Measurements from ENCODE around the gene ZP4.

Gene ZP4, protein sequence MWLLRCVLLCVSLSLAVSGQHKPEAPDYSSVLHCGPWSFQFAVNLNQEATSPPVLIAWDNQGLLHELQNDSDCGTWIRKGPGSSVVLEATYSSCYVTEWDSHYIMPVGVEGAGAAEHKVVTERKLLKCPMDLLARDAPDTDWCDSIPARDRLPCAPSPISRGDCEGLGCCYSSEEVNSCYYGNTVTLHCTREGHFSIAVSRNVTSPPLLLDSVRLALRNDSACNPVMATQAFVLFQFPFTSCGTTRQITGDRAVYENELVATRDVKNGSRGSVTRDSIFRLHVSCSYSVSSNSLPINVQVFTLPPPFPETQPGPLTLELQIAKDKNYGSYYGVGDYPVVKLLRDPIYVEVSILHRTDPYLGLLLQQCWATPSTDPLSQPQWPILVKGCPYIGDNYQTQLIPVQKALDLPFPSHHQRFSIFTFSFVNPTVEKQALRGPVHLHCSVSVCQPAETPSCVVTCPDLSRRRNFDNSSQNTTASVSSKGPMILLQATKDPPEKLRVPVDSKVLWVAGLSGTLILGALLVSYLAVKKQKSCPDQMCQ

DNA sequence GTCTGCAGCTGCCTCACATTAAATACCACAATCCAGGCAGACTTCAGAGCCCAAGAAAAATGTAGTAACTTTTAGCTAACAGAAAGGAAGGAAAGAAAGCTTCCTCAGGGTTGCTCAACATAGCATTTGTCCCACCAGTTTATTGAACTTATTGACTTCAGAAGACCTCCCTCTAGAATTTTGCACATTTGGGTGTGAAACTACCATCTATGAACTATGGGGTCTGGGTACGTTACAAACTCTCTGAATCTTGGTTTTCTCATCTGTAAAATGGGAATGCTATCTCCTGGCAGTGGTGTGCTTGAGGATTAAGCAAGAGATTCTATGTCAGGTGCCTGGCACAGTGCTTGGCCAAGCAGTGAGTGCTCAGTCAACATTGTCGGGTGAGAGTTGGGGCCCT is at the start of gene ZP4:
ZP4 (minus strand) TSS at position 101 of the 400 bp plus-strand sequence. CDS start 287 bp downstream, outside the sequence.
- DNase-seq = no peak

DNA sequence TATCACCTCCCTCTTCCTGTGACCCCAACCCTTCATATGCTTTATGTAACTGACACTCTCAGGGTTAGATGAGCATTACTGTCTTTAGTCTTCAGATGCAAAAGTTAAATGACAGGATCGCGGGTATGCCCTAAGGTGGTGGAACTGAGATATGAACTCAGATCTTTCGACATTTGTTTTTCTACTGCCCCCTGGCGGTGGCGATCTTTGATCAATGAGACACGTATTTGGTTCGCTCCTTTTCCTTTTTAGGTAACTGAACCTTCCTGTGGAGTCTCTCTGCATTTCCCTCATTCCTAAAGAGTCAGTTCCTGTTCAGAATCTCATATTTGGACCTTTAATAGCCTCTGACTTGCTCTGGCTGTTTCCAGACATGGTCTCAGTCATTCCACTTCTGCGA is 47.8 kb upstream of the ZP4 start:
- DNase-seq = no peak

DNA sequence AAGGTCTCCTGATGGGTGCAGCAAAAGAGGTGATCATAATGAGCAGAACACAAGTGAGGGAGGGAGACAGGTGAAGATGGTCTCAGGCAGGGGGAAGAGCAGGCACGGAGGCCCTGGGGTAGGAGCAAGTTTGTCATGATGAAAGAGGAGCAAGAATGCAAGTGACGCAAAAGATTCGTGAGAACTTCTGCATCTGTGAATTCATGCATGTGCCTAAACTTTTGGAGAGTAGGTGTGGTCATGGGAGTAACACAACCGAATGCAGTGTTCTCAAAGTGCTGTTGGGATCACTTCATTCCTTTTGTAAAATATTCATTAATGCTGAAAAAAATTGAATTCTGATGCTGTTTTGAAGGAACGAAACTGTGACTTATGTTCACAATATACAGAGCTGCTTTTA is 47.3 kb upstream of the ZP4 start:
- no peak for DNase-seq

DNA sequence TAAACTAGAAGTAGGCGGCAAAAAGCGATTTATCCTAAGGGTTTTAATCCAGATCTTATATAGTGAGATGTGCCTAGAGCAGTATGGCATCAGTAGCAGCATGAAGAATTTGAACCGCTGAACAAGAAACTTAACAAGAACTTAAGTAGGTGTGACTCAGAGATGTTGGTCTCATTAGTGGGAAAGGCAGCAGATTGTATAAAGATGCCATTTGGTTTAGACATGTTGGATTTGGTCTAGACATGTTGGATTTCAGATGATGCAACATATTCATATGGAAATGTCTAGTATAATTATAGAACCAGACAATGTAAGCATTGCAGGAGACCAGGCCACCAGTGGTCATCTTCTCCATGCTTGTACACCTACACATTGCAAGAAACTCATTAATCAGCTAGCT is 42.1 kb upstream of the ZP4 start:
- DNase-seq = no peak

DNA sequence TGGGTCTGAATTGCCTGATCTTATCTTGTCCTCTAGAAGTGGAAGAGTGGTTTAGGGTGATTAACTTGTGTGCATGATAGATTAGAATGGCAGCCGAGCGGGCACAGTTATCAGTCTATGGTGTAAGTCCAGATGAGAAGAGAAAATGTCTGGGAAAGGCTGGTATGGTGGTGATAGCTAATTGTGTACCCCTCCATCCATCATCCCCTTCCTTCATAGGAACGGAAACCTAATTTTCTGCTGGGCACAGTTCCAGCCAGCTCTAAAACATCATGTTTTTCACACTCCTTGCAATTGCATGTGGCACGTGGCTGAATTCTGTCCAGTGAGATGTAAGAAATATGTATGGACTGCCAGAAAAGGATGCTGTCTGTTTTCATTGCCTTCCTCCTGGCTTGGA is 40.9 kb upstream of the ZP4 start:
- no peak for DNase-seq

DNA sequence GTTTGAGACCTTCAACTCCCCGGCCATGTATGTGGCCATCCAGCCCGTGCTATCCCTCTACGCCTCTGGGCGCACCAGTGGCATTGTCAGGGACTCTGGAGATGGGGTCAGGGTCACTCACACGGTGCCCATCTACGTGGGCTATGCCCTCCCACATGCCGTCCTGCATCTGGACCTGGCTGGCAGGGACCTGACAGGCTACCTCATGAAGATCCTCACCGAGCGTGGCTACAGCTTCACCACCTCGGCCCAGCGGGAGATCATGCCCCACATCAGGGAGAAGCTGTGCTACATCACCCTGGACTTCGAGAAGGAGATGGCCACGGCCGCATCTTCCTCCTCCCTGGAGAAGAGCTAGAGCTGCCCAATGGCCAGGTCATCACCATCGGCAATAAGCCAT is 36.5 kb upstream of the ZP4 start:
- no peak for DNase-seq

DNA sequence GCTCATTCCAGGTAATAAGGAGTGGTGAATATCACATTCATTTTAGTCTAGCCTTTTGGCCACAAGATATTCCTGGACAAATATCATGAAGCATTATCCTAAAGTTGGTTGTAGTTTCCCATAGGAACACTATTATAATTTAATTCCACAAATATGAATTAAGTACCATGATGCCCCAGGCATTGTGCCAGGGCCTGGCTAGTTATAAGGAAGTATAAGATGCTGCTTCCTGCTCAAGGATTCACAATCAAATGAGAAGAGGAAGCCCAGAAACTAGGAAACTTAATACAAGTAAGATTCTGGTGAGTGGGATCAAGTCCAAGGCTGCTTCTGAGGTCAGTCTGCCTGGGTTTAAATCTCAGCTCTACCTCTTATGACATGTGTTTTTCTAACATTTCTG is 30.6 kb upstream of the ZP4 start:
- DNase-seq = no peak

DNA sequence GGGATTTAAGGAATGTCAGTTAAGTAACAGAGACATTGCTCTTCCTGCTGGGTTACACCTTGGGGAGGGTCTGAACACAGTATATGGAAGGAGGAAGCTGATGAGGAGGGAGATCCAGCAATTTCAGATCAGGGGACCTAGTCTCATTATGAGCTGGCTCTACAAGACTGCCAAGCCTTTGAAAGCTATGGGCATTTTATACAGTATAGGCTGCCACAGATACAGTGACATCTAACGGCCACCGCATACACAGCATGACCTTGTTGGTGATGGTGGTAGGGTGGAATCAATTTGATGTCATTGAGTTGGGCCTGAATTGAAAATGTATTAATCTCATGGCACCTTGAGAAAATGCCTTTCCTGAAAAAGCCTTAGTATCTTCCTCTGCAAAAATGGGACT is 22.6 kb upstream of the ZP4 start:
- no peak for DNase-seq

DNA sequence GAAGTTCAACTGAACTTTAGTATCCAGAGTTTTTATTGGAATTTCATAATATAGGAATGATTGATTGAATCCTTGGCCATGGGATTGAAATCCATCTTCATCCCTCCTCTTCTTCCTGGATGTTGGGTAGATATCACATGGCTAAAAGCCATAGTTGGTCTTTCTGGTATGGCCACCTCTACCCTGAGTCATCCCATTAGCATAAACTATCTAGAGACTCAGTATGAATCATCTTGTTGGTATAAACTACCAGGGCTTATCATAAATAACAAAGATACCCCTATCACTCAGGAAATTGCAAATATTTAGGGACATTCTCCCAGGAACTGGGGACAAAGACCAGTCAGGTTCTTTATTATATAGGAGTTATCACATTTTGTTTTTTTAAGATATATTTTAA is 21.2 kb upstream of the ZP4 start:
- DNase-seq = no peak

DNA sequence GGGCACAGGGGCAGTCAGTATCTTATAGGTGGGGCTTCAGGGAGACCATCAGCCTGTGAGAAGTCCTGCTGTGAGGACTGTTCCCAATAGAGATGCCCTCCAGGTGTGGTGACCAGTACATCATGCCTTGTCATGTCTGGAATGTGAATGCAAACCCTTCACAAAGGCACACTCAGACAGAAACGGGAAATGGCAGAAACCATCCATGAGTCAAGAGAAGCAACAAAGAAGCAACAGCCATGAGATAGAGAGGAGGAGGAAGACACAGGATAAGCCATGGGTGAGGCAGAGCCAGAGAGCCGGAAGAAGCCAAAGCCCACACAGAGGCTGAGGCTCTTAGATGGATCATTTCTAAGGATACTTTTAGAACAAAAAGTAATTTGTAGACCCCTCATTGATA is 20.1 kb upstream of the ZP4 start:
- no peak for DNase-seq

DNA sequence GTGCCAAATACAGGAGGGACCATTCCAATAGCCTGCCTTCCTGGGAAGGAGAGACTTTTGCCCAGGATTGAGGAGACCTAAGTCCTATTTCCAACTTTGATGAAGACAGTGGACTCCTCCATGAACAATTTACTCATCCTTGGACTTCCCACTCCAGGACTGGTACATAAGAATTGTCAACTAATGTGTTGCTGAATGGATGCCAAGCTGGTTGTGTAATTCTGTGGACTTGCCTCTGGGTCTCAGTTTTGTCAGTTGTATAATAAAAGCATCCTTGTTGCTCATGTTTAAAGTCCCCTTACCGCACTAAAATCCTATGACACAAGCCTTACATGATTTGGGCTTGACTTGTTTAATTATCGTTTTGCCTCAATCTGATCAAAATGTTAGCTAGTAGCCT is 13.2 kb upstream of the ZP4 start:
- no peak for DNase-seq

DNA sequence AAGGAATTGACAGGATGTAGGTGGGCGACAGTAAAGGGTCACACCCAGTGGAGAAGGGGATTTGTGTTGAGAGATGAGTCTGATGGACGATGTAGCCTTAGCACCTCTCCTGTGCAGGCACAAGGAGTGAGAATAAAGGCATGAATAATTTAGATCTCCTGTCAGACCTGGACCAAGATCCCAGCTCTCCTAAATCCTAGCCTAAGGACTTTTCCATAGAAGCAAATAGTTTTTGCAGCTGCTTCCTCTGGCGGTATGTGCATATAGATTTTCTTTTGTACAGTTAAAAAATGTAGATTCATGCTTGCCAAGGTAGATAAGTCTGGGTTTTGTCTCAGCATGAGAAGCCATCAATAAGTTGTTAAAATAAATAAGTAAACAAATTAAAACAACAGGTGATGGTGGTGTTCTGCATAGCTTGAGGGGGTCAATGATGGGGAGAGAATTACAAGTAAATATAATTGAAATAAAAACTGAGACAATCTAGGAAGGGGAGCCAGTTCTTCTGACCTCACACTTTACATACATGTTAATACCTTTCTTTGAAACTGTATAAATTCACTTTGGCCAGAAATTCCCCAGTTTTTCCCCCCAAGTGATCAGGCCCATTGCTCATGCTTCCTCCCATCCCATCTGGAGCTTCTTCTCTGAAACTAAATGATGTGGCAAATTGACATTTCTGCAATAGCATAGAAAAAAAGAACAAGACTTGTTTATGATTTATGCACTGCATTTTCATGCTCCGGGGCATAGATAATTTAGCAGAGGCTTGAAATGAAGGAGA is 12.4 kb upstream of the ZP4 start:
- no peak for DNase-seq

DNA sequence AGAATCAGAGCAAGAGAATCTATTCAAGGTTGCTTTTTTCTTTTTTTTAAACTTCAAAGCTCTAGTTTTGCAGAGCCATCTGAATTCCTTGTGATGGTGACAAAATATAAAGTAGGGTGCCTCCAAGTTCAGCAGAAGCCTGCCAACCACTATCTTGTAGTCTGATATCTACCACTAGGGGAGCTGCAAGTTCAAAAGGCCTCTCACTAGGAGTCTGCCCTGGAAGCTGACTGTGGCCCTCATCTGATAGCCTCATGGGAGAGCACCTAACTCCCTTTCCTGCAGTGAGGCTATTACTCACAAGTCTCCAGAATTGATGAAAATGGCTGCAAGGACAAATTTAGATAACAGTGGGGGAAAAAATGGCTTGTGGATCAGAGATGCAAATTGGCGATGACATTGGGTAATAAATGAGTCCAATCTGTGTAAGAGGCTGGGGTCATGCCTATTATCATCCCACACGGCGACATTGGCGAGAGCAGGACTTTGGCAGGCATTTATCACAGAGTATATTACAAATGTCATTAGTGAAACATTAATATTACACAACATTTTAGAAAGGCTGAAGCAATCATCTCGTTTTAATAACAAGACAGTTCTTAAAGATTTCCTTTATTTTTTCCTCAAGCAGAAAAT is 10.7 kb upstream of the ZP4 start:
- no peak for DNase-seq

DNA sequence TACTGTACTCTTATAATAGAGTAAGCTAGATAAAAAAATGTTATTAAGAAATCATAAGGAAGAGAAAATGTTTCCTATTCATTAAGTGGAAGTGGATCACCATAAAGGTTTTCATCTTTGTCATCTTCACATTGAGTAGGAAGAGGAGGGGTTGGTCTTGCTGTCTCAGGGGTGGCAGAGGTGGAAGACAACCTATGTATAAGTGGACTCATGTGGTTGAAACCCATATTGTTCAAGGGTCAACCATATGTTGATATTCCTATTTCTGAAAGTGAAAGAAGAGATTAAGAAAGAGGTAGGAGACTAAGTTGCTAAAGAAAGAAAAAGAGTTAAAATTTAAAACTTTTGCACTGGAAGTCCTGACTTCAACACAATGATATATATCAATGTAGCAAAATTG is 4.9 kb upstream of the ZP4 start:
- DNase-seq = no peak

DNA sequence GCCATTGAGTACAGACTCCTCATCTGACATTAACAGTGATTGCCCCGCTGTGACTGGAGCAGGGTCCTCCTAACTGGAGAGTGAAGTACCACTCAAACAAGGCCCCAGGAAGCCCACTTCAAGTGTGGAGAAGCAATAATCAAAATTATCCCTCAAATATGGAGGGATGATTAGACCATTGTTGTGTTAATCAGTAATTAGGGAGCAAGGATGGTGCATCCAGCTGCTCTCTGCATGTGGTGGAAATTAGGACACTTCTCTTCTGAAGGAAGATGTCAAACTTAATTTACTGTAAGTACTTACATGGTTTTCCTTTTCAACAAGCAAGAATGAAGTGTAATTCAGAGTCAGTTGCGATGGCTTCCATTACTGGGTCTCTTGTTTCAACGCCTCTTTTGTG is 3.4 kb upstream of the ZP4 start:
- DNase-seq = no peak

DNA sequence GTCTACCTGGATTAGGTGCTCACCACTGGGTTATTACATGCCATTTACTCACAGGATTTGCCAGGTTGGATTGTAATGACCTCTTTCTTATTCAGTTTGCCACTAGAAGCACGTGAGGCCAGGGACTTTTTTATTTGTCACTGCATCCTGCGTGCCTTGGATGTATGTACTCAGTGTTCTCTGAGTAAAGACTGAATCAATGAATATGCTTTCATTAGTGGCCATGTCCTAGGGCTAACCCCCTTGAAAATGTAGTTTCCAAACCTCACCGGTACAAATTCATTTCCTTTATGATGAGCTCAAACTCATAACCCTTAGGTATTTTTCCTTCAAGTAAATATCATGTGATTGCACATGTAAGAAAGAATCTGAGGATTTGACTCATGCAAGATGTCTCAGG is 1.3 kb upstream of the ZP4 start:
- DNase-seq = no peak

DNA sequence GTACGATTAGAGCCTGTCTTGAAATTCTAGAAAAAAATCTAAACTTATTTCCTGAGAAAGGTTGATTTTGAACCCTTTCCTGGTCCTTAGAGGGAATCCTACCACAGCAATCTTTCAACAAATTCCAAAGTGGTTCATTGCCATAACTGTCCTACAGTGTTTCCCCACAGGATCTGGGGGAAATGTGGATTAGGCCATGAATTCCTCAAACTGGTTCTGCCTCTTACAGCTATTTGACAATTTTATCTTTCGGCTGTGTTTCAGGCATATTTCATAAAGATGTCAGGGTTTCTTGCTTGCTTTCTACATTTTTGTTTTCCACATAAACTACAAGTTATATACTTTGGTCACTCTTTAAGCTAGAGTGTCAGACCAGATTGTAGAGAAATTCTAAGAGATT is 544 bp upstream of the ZP4 start:
- DNase-seq = no peak

DNA sequence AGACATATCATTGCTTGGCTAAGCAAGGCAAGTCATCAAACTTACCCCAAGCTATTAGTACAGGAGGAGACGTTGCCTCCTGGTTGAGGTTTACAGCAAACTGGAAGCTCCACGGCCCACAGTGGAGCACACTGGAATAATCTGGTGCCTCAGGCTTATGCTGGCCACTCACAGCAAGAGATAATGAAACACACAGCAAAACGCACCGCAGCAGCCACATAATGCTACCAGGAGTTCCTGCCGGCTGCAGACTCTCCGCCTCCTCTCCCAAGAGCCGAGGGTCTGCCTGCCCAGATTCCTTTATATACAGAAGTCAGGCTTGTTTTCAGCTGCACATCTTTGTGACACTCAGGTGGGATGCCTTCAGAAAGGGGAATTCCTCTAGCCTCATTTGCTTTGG is 306 bp downstream of the ZP4 start:
- no peak for DNase-seq

DNA sequence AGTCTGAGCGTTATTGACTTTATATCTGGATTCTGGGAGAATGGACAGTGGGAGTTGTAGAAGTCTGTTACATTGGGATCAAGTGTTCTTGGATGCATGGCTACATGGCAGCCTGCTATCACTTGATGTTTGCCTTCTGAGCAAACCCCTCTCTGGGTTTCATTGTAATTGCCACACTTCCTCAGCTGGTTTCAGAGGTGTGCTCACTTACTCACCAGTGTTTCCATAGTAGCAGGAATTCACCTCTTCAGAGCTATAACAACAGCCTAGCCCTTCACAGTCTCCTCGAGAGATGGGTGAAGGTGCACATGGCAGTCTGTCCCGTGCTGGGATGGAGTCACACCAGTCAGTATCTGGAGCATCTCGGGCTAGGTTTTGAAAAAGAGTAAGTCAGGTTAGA is 2.6 kb downstream of the ZP4 start:
- DNase-seq = no peak

DNA sequence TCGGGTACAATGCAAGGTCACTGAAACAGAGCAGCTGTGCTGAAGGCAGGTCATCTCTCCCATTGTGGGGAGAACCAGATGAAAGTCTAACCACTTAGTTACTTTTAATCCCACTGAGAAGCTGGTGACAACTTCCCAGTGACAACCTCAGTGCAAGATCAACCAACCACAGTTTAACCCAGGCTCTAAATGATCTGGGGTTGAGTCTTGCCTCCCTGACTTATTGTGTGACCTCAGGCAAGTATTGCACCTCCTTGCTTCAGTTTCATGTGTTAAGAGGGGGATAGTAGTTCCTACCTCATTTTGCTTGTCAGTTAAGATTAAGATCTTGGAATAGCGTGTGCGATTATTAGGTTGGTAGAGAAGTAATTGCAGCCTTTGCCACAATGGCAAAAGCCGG is 3.2 kb downstream of the ZP4 start:
- DNase-seq = no peak

DNA sequence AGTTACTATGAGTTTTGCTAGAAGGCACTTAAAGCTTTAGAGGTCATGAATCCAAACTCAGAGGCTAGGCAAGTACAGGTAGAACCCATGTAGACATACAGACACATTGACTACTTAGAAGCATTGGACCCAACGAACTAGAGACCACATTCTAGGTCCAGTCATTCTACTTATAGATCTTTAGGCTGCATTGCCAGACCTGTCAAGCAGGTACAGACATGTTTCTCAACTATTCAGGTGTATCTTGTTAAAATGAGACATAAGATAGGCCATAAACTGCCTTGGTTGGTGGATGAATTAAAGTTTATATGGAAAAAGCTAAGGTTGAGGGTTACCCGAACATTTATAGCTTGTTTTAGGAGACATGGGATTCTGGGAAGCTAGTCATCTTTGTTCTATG is 6.5 kb downstream of the ZP4 start:
- DNase-seq = no peak

DNA sequence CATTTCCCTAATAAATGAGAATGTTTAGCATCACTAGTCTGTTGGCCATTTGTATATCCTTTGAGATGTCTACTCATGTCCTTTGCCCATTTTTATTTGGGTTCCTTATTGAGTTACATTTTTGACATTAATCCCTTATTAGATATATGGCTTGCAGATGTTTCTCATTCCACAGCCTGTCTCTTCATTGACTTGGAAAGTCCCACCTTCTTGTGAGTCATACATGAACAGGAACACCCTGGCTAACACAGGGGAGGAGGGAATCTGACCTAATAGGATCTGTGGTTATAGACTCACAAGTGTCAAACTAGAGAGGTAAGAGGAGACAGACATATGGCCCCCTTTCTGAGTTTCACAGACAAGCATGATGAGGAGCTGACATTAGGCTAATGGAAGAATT is 11.5 kb downstream of the ZP4 start:
- no peak for DNase-seq

DNA sequence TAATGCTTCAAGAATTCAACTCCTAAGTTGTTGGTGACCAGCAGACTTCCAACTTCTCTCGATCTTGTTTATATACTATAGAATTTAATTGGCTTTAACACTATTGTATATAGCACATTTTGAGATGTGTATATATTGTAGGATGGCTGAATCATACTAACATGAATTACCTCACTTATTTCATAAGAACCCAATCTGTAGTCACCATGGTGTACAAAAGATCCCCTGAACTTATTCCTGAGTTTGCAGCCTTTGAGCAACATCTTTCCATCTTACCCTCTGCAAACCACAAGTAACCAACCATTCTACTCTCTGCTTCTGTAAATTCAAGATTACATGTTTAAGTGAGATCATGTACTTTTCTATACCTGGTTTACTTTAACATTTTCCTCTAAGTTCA is 12.3 kb downstream of the ZP4 start:
- DNase-seq = no peak

DNA sequence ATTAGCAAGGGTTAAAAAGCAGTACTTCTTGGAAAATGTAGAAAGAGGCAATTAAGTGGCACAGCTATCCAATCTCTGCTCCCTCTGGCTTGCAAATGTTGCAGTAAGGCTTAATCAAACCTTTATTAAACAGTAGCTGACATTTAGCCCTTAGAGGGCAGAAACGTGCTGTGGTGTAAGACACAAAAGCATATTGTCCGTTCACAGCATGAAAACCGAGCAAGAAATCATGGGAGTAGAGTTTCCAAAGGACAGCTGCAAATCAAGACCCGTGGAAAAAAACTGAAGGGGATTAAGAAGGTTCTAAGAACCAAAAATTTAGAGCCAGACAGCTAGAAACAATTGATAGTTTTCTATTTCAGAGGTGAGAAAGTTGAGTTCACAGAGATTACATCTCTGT is 13.1 kb downstream of the ZP4 start:
- no peak for DNase-seq

Data from stimulated activated naive CD4-positive, alpha-beta T cell (primary cell).